ENCODE data around the gene PLPP4.

PLPP4 gene

GRCh38 chr10:120571266-120571665 is 114.2 kb downstream of the PLPP4 start:
- TF ChIP-seq ZFX (IDR thresholded peaks at IDR 0.05; ENCODE audit: borderline replicate concordance) = no peak
- TF ChIP-seq, protein P1, sequence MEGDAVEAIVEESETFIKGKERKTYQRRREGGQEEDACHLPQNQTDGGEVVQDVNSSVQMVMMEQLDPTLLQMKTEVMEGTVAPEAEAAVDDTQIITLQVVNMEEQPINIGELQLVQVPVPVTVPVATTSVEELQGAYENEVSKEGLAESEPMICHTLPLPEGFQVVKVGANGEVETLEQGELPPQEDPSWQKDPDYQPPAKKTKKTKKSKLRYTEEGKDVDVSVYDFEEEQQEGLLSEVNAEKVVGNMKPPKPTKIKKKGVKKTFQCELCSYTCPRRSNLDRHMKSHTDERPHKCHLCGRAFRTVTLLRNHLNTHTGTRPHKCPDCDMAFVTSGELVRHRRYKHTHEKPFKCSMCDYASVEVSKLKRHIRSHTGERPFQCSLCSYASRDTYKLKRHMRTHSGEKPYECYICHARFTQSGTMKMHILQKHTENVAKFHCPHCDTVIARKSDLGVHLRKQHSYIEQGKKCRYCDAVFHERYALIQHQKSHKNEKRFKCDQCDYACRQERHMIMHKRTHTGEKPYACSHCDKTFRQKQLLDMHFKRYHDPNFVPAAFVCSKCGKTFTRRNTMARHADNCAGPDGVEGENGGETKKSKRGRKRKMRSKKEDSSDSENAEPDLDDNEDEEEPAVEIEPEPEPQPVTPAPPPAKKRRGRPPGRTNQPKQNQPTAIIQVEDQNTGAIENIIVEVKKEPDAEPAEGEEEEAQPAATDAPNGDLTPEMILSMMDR (IDR thresholded peaks at IDR 0.05) = no peak
- no peak overlapping the region for H3K27ac ChIP-seq

DNA sequence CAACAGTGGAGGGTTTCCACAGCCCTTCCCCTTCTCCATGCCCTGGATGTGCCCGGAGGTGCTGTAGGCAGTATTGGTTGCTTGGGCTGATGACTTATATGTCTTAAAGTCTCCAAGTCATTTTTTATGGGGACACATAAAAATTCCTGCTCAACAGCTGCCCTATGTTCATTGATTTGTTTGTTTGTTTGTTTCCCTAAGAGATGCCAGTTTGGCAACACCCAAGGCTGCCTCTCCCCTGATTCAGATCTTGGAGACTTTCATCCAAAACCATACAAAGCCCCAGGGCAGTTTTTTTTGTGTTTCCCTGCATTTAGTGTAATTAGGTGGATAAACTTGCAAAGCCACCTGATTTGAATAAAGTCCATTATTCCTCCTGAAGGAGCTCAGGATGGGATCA is 115.3 kb downstream of the PLPP4 start:
- H3K27ac ChIP-seq = no peak overlapping the region
- TF ChIP-seq ZFX (IDR thresholded peaks at IDR 0.05; ENCODE audit: borderline replicate concordance) = no peak
- TF ChIP-seq, protein P1 (IDR thresholded peaks at IDR 0.05) = no peak

- TF ChIP-seq, protein P1 (IDR thresholded peaks at IDR 0.05) = no peak
- no peak for TF ChIP-seq ZFX (IDR thresholded peaks at IDR 0.05; ENCODE audit: borderline replicate concordance)
- no peak overlapping the region for H3K27ac ChIP-seq
Measured at GRCh38 chr10:120573355-120573754, 116.3 kb downstream of the PLPP4 start.

DNA sequence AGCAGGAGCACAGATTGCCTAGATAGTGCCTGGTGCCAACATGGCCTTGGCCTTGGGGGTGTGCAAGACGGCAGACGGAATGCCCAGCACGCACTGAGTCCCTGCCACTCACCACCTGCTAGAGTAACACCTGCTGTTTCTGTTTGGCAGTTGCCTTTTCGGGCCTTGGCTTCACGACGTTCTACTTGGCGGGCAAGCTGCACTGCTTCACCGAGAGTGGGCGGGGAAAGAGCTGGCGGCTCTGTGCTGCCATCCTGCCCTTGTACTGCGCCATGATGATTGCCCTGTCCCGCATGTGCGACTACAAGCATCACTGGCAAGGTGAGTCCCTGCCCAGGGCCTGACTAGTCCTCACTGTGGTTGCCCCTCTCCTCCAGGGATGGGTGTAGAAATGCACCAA is 118.0 kb downstream of the PLPP4 start:
- TF ChIP-seq, protein P1 (IDR thresholded peaks at IDR 0.05) = no peak
- TF ChIP-seq ZFX (IDR thresholded peaks at IDR 0.05; ENCODE audit: borderline replicate concordance) = no peak
- H3K27ac ChIP-seq = no peak overlapping the region

DNA sequence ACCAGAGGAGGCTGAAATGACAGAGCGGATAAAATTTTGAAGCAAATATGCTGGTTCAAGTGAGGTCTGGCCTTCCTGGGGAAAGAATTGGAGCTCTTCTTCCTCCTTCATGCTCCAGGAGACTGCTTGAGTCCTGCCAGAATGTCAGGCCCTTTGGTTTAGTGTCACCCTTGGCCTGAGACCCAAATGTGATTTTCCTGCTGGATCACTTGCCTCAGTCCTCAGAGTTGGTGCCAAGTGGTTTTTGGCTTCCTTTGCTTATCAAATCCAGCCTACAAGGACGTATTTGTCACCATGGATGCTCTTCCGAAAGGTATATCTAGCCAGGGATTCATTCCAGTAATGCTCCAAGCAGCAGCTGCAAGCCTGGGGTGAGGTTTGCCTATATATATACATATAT is 118.4 kb downstream of the PLPP4 start:
- no peak overlapping the region for H3K27ac ChIP-seq
- no peak for TF ChIP-seq ZFX (IDR thresholded peaks at IDR 0.05; ENCODE audit: borderline replicate concordance)
- TF ChIP-seq, protein P1 (IDR thresholded peaks at IDR 0.05) = no peak

- H3K27ac ChIP-seq = no peak overlapping the region
- TF ChIP-seq ZFX (IDR thresholded peaks at IDR 0.05; ENCODE audit: borderline replicate concordance) = no peak
- TF ChIP-seq, protein P1 (IDR thresholded peaks at IDR 0.05) = no peak
Measured at GRCh38 chr10:120578134-120578533, 121.1 kb downstream of the PLPP4 start.

DNA sequence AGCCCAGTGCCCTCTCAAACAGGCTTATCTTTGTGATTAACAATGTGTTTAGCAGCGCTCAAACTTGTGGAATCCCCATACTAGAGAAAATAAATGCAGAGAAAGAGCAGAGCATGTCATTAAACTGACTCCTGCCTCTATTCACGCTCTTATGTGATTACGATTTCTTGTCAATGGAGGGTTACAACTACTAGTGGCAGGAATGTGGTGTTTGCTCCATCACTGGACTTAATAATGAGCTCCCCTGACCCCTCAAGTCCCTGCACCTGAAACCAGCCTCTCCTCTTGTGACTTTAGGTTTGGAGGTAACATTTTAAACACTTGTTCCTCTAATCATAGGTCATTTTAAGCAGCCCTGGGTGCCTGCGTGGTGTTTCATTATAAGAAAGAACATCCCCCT is 121.9 kb downstream of the PLPP4 start:
- no peak overlapping the region for H3K27ac ChIP-seq
- TF ChIP-seq, protein P1 (IDR thresholded peaks at IDR 0.05) = no peak
- no peak for TF ChIP-seq ZFX (IDR thresholded peaks at IDR 0.05; ENCODE audit: borderline replicate concordance)
